HFF-Myc (cell line): ENCODE results near the gene LDLRAD4.

Experiments used
- DNase-seq: peaks from one replicate; pipeline ENCODE4 v3.0.0-alpha.2; 2011; ENCODE audit warnings: low read depth; ENCODE audit errors: extremely low read depth
- H3K4me3 ChIP-seq: replicated peaks from 2 replicates; pipeline ENCODE4 v1.5.1; 2011; ENCODE audit warnings: low read depth, mild to moderate bottlenecking, control low read depth, low read length
- TF ChIP-seq, protein P1 (sequence below): IDR thresholded peaks from 2 replicates; pipeline ENCODE4 v1.5.1; 2012; ENCODE audit warnings: mild to moderate bottlenecking, low read depth, low read length, control low read depth; ENCODE audit errors: missing control alignments

Gene LDLRAD4

DNA sequence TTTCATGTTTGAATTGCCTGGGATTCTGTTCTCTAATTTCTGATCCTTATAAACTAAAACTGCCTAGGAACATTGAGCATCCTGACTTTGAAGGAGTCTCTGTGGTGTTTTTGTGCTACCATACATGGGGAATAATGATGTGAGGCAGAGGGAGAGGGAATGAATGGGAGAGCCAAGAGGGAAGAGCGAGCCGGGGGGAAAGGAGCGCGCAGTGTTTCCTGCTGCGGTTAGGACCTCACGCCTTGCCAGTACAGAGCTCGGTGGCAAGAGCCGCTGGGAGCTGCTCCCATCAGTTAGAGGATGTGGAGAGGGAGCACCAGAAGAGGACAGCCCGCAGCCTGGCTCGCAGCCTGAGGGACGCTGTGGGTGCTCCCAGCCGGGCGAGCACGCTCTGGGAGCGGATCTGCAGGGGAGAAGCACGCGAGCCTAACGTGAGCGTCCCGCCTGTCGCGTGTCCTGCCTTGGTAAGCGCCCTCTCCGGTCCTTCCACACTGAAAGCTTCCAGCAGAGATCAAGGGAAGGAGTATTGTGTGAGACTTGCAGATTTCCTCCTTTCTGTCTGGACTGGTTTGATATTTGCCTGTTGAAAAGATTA lies 393.1 kb downstream of the LDLRAD4 start:
- no peak for DNase-seq
- TF ChIP-seq, protein P1, sequence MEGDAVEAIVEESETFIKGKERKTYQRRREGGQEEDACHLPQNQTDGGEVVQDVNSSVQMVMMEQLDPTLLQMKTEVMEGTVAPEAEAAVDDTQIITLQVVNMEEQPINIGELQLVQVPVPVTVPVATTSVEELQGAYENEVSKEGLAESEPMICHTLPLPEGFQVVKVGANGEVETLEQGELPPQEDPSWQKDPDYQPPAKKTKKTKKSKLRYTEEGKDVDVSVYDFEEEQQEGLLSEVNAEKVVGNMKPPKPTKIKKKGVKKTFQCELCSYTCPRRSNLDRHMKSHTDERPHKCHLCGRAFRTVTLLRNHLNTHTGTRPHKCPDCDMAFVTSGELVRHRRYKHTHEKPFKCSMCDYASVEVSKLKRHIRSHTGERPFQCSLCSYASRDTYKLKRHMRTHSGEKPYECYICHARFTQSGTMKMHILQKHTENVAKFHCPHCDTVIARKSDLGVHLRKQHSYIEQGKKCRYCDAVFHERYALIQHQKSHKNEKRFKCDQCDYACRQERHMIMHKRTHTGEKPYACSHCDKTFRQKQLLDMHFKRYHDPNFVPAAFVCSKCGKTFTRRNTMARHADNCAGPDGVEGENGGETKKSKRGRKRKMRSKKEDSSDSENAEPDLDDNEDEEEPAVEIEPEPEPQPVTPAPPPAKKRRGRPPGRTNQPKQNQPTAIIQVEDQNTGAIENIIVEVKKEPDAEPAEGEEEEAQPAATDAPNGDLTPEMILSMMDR = no peak
- peak overlapping the region; percentile 22; the same call in 1 of the 2 replicates for H3K4me3 ChIP-seq

DNA sequence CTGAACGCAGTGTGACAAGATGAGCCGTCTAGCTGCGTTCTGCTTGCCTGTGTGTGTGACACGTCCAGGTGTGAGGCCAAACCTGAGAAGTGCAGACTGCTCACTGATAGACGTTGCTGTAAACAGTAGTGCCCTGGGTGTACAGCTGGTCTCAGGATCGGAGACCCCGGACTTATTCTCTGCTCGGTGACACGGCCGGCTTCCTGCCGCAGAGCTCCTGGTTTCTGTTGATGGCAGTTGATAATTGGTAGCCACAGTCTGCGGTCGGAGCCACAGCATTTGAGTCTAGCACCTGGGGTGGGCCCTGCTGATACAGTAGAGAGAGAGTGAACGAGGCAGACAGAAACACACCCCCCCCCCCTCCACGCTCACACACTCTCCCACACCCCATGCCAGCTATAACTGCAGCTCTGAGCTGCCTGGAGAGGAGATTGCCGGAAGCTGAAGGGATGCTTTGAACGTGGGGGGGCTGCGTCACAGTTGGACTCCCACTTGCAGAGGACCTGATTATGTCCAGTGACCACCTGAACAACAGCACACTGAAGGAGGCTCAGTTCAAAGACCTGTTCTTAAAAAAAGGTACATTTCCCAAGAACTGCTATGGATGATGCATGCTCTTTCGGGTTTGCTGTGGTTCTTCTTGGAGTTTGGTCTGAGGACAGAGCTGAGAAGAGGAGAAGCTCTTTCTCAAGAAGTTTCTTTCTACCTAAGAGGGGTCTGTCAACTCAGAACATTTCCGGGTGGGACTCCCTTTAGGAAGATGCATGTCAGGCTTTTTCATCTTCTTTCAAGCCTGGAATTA lies 393.8 kb downstream of the LDLRAD4 start:
- TF ChIP-seq, protein P1 = no peak
- DNase-seq = no peak
- H3K4me3 ChIP-seq = no peak overlapping the region

DNA sequence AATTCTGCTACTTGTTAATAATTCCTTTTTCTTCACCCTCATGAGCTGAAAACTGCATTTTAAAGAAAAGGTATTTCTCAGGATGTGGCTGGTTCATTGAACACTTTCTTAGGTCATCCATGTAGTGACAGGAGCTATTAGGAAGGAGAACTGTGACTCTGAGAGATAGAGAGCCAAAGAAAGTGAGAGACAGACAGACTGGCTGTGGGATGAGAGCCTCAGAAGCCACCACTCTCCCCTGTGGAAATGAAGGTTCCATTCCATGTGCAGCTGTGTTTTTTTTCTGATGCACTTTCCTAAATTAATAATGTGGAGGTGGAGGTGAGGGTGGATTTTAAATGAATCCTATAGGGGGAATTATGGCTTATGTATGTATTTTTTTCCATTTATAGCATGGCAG lies 394.5 kb downstream of the LDLRAD4 start:
- TF ChIP-seq, protein P1 = no peak
- no peak overlapping the region for H3K4me3 ChIP-seq
- no peak for DNase-seq

DNA sequence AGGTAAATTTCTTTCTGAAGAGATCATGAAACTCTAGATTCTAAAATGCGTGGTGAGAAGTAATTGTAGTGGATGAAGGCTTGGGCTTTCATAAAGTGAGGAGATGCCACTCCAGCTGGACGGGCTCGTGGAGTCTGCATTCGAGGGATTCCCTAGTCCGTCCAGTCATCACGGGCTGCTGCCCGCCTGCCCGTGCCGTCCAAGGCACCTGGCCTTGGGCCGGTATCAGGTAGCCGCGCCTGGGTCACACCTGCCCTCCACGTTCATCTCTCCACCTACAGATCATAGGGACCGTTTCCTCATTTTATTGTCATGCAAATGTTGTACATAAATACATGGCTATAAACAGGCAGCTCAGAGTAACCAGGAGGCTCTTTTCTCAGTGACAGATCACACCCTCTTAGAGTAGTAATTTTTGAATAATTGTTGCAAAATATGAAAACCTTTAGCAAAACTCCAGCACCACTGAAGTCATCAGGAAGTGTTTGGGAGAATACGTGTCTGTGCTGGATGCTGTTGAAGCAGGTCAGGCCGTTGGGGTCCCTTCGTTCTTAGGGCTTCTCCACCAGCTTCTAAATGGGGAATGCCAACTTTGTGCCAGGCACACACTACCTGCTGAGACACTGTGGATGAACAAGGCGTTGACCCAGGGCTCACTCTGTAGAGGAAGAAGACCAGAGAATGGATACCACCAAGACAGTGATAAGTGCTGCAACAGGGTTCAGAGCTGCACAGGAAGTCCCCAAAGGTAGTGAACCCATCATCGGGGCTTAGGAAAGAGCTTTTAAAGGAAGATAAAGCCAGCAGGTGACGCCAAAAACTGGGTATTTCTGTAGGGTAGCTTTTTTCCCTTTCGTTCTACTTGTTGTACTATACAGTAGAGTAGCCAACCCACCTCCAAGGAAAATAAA lies 395.3 kb downstream of the LDLRAD4 start:
- no peak for DNase-seq
- H3K4me3 ChIP-seq = no peak overlapping the region
- TF ChIP-seq, protein P1 = no peak

DNA sequence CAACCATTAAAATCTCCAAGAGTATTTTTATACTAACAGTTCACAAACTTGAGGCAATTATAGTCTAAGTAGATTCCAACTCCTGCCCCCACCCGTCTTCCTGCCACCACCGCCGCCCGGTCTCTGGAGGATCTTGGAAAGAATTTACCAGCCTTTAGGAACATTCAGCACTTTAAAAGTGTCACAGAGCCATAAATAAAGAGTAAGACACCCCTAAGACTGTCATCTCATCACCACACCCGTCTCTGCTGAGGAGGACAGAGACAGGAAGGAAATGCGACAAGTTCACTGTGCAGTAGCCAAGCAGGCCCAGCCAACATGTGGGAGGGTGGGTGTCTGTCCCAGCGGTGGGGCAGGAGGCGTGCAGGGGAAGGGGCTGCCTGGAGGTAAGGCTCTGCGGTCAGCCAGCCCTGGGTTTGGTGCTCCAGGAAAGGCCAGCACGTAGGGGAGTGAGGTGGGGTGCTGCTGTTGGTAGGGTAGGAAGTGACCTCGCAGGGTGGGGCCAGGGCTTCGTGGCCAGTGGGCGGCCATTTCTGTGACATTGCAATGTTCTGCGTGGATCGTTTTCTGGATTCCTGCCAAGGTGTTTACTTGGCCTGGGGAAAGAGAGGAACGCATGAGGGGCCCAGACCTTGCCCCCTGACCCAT lies 396.2 kb downstream of the LDLRAD4 start:
- H3K4me3 ChIP-seq = no peak overlapping the region
- TF ChIP-seq, protein P1 = no peak
- DNase-seq = no peak

DNA sequence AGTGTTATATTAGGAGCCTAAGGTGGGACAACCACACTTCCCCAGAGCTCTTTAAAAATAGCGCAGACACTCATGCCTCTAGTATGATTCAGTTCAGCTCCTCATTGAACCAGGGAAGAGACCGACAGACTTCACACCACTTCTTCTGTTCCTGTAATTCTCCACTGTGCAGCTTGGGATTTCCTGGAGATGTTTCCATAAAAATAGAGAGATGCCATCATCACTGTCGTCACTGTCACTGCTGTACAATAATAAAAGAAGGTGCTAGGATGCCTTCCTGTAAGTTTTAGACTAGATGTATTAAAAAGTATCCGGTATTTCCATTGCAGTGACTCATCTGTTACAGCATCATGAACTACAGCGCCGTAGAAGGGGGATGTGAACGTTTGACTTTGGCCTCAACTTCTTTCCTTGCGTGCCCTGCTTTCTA lies 396.9 kb downstream of the LDLRAD4 start:
- TF ChIP-seq, protein P1 = no peak
- no peak for DNase-seq
- H3K4me3 ChIP-seq = no peak overlapping the region
